ENCODE results near the gene EXOC2.

GRCh38 chr6:513058-513457 is 179.9 kb downstream of the EXOC2 start:
- no peak for TF ChIP-seq TAF1 (IDR thresholded peaks at IDR 0.05; ENCODE audit: borderline replicate concordance, low read depth, low read length)
- TF ChIP-seq POLR2AphosphoS5 (IDR thresholded peaks at IDR 0.05; ENCODE audit: low read depth, low read length) = no peak
- TF ChIP-seq POLR2A (IDR thresholded peaks at IDR 0.05; ENCODE audit: low read depth, low read length) = no peak

Data from GM12892 (cell line).